Left lobe of liver (tissue), 2 donors: Measurements from ENCODE around the gene CRY1. TPM values are rescaled to one million over a fixed set of nuclear protein-coding genes. Genes with fewer than 3 reads are reported as not detected.
A peak's percentile ranks its signal among the peaks of the same experiment; 100 is the strongest.
"Not testable (repeated sequence)": the region's sequence is repeated elsewhere in the genome, so short reads cannot be mapped to it uniquely, and the experiment has no call there.

Source experiments
- ATAC-seq: fragments of 200-7000 bp; cut with Tn5 transposase; one replicate; pipeline ENCODE4 v1.9.1; 2020; ENCODE audit warnings: mild to moderate bottlenecking, moderate library complexity
- DNase-seq: peaks from one replicate; pipeline ENCODE4 v3.0.0-alpha.2; 2020; ENCODE audit warnings: low spot score
- total RNA-seq: library from RNA; stranded (reverse); gene quantifications from one replicate; pipeline ENCODE4 v1.2.1, GENCODE V29; 2021
- donor health status: DM: no; HTN: no; CAD: no; lungs with moderate emphysema.
- donor health status: DM: no; HTN: yes; CAD: no.

Gene CRY1
- total RNA-seq, 1 donor from 2014 or later, result 10.8 TPM

GRCh38 chr12:107108995-107109508 is 15.7 kb upstream of the CRY1 start:
- no peak for DNase-seq
- no peak for ATAC-seq

- not testable (repeated sequence) for DNase-seq, ATAC-seq
These were observed 15.0 kb upstream of the CRY1 start for GRCh38 chr12:107108366-107108765.

- DNase-seq, result no peak
- ATAC-seq, result no peak
These were observed 14.0 kb upstream of the CRY1 start for GRCh38 chr12:107107381-107107780.

- no peak for ATAC-seq
- DNase-seq, result no peak
These were observed 13.1 kb upstream of the CRY1 start for GRCh38 chr12:107106241-107107025.

- DNase-seq (no peak), ATAC-seq (no peak)
These were observed 12.0 kb upstream of the CRY1 start for GRCh38 chr12:107105410-107105703.

- DNase-seq, result no peak
- no peak for ATAC-seq
These were observed 10.2 kb upstream of the CRY1 start for GRCh38 chr12:107103516-107103915.

- no peak for ATAC-seq
- no peak for DNase-seq
These were observed 9.7 kb upstream of the CRY1 start for GRCh38 chr12:107103097-107103496.

GRCh38 chr12:107102294-107102693 is 8.9 kb upstream of the CRY1 start:
- DNase-seq (no peak), ATAC-seq (peak; percentile 49)

GRCh38 chr12:107101651-107102050 is 8.3 kb upstream of the CRY1 start:
- DNase-seq (peak; percentile 55), ATAC-seq (peak; percentile 83)

- no peak for ATAC-seq
- no peak for DNase-seq
These were observed 6.6 kb upstream of the CRY1 start for GRCh38 chr12:107099917-107100316.

GRCh38 chr12:107096571-107096970 is 3.2 kb upstream of the CRY1 start:
- no peak for ATAC-seq
- DNase-seq, result no peak

- DNase-seq, result no peak
- ATAC-seq, result peak; percentile 21
These were observed 767 bp upstream of the CRY1 start for GRCh38 chr12:107094183-107094448.

- DNase-seq (no peak), ATAC-seq (peak; percentile 24)
These were observed 506 bp downstream of the CRY1 start for GRCh38 chr12:107092669-107093416.

- peak; percentile 37 for ATAC-seq
These were observed 1.2 kb downstream of the CRY1 start for GRCh38 chr12:107091989-107092641.

GRCh38 chr12:107091381-107091780 is 2.0 kb downstream of the CRY1 start:
- DNase-seq (no peak), ATAC-seq (no peak)

More at GRCh38 chr12:107091989-107092641, 1.2 kb downstream of the CRY1 start:
- no peak for DNase-seq

GRCh38 chr12:107090711-107091110 is 2.6 kb downstream of the CRY1 start:
- ATAC-seq, result no peak
- no peak for DNase-seq

GRCh38 chr12:107088912-107089311 is 4.4 kb downstream of the CRY1 start:
- no peak for ATAC-seq

GRCh38 chr12:107086314-107086713 is 7.0 kb downstream of the CRY1 start:
- ATAC-seq, result no peak
- no peak for DNase-seq

More at GRCh38 chr12:107088912-107089311, 4.4 kb downstream of the CRY1 start:
- no peak for DNase-seq

GRCh38 chr12:107081778-107082177 is 11.6 kb downstream of the CRY1 start:
- ATAC-seq, result no peak
- DNase-seq, result no peak

GRCh38 chr12:107080299-107080698 is 13.1 kb downstream of the CRY1 start:
- DNase-seq, result no peak
- ATAC-seq, result no peak

GRCh38 chr12:107079172-107080011 is 14.0 kb downstream of the CRY1 start:
- DNase-seq, result no peak
- peak; percentile 51 for ATAC-seq
